Endothelial cell of umbilical vein (primary cell): ENCODE measurements around the gene DGKI. TPM values are rescaled to one million over a fixed set of nuclear protein-coding genes. Genes with fewer than 3 reads are reported as not detected.

Experiments used
- BruUV-seq: library from RNA; stranded (reverse); fragments of 400-500 nt; replicated peaks from 2 replicates; lab custom pipeline; 2021; lab: Mats Ljungman, UMichigan
- CTCF ChIA-PET: fragments of 300-600, 350-600 bp; sonication (Branson Sonifier 250); formaldehyde crosslinking; loops from one replicate; lab custom pipeline; 2021; ENCODE audit warnings: antibody characterized with exemption, inconsistent platforms; lab: Charles Lee
- POLR2A ChIA-PET: fragments of 300-600, 350-600 bp; sonication (Branson Sonifier 250); formaldehyde crosslinking; loops from one replicate; lab custom pipeline; 2021; ENCODE audit warnings: antibody characterized with exemption, inconsistent platforms; lab: Charles Lee
- DNase-seq: peaks from one replicate; pipeline ENCODE4 v3.0.0-alpha.2; 2011; ENCODE audit warnings: low read depth, low spot score
- FAIRE-seq: peaks from 2 replicates; lab custom pipeline; 2011; peaks lifted over from hg19 to GRCh38; lab: Jason Lieb, UNC
- H2AFZ ChIP-seq: 2 replicates; pipeline ENCODE4 v1.6.0; 2012; ENCODE audit warnings: low read depth, low read length, control low read depth, inconsistent platforms
- H3K27ac ChIP-seq: 2 replicates; pipeline ENCODE4 v1.5.1; 2011; ENCODE audit warnings: low read depth, mild to moderate bottlenecking, control low read depth, low read length, moderate library complexity; ENCODE audit not compliant: insufficient read depth
- H3K27me3 ChIP-seq, 2 experiments: 2 replicates each; pipeline versions ENCODE4 v1.6.0 to v1.6.1; 2011; ENCODE audit warnings: low read length in 2 of 2, mixed read lengths in 1 of 2; ENCODE audit not compliant: control insufficient read depth in 2 of 2, insufficient read depth in 2 of 2
- H3K36me3 ChIP-seq, 2 experiments: 2 replicates in 1 of 2; 3 replicates in 1 of 2; pipeline ENCODE4 v1.5.1; 2011; ENCODE audit warnings: low read length in 2 of 2, mild to moderate bottlenecking in 1 of 2, moderate library complexity in 1 of 2; ENCODE audit not compliant: control insufficient read depth in 2 of 2, insufficient read depth in 2 of 2; ENCODE audit errors: extremely low read depth in 1 of 2
- H3K4me1 ChIP-seq: 3 replicates; pipeline ENCODE4 v1.5.1; 2011; ENCODE audit warnings: mild to moderate bottlenecking, low read length; ENCODE audit not compliant: control insufficient read depth, insufficient read depth; ENCODE audit errors: extremely low read depth
- H3K4me2 ChIP-seq: 2 replicates; pipeline ENCODE4 v1.6.1; 2011; ENCODE audit warnings: low read length, control low read depth, mixed read lengths; ENCODE audit not compliant: insufficient read depth
- H3K4me3 ChIP-seq, 3 experiments: fragments of 200-600 bp in 1 of 3; sonication (generic), shearing (Covaris generic) in 1 of 3; replicated peaks in 1 of 3; 2 replicates each; pipeline ENCODE4 v1.5.1; 2011 to 2016; ENCODE audit warnings: control low read depth in 3 of 3, low read length in 3 of 3, mild to moderate bottlenecking in 2 of 3, inconsistent platforms in 1 of 3, low read depth in 1 of 3, moderate library complexity in 1 of 3; ENCODE audit not compliant: insufficient read depth in 1 of 3
- H3K79me2 ChIP-seq: 2 replicates; pipeline ENCODE4 v1.6.0; 2012; ENCODE audit warnings: low read length, inconsistent platforms; ENCODE audit not compliant: control insufficient read depth, insufficient read depth
- H3K9ac ChIP-seq: replicated peaks from 2 replicates; pipeline ENCODE3; 2011; ENCODE audit warnings: low read length, control low read depth; ENCODE audit not compliant: insufficient read depth; ENCODE audit errors: extremely low read depth
- H3K9me1 ChIP-seq: replicated peaks from 3 replicates; pipeline ENCODE4 v1.6.0; 2011; ENCODE audit warnings: mild to moderate bottlenecking, low read length; ENCODE audit not compliant: control insufficient read depth, insufficient read depth; ENCODE audit errors: extremely low read depth
- H3K9me3 ChIP-seq: replicated peaks from 2 replicates; pipeline ENCODE4 v1.5.1; 2012; ENCODE audit warnings: low read length, inconsistent platforms; ENCODE audit not compliant: control insufficient read depth, insufficient read depth
- H4K20me1 ChIP-seq: replicated peaks from 2 replicates; pipeline ENCODE3; 2011; ENCODE audit warnings: mild to moderate bottlenecking, low read length; ENCODE audit not compliant: control insufficient read depth, insufficient read depth; ENCODE audit errors: extremely low read depth
- CTCF ChIP-seq, 2 donors: IDR thresholded peaks; 1 replicate in 1 of 2; 2 replicates in 1 of 2; pipeline ENCODE4 v1.5.1; 2011; ENCODE audit warnings: low read length in 2 of 2, mild to moderate bottlenecking in 2 of 2, moderate library complexity in 2 of 2, control low read depth in 1 of 2, inconsistent platforms in 1 of 2, low read depth in 1 of 2; ENCODE audit not compliant: insufficient read depth in 1 of 2; ENCODE audit errors: extremely low read depth in 1 of 2
- EZH2 ChIP-seq: IDR thresholded peaks from 2 replicates; pipeline ENCODE4 v1.6.1; 2012; ENCODE audit warnings: borderline replicate concordance, low read depth, mild to moderate bottlenecking, moderate library complexity, low read length, inconsistent platforms; ENCODE audit not compliant: severe bottlenecking
- FOS ChIP-seq: IDR thresholded peaks from 2 replicates; pipeline ENCODE4 v1.6.1; 2011; ENCODE audit warnings: mild to moderate bottlenecking, low read length, moderate library complexity, borderline replicate concordance; ENCODE audit not compliant: insufficient read depth
- GATA2 ChIP-seq: IDR thresholded peaks from 2 replicates; pipeline ENCODE4 v1.7.0; 2011; ENCODE audit warnings: low read depth, mild to moderate bottlenecking, moderate library complexity, mixed read lengths, low read length; ENCODE audit not compliant: insufficient read length, insufficient read depth
- JUN ChIP-seq: IDR thresholded peaks from 2 replicates; pipeline ENCODE4 v1.6.1; 2011; ENCODE audit warnings: borderline replicate concordance, low read depth; ENCODE audit not compliant: insufficient read length, insufficient read depth
- MAX ChIP-seq: IDR thresholded peaks from 2 replicates; pipeline ENCODE4 v1.6.1; 2011; ENCODE audit not compliant: insufficient read depth, insufficient read length
- MYC ChIP-seq: IDR thresholded peaks from one replicate; pipeline ENCODE4 v1.6.1; 2011; ENCODE audit warnings: mild to moderate bottlenecking, low read depth, low read length
- POLR2A ChIP-seq: IDR thresholded peaks from 2 replicates; pipeline ENCODE4 v1.6.1; 2012; ENCODE audit warnings: low read depth, mild to moderate bottlenecking, control low read depth, low read length
- POLR2AphosphoS5 ChIP-seq: IDR thresholded peaks from 2 replicates; pipeline ENCODE4 v1.6.1; 2012; ENCODE audit warnings: low read depth, mild to moderate bottlenecking, control low read depth, low read length, moderate library complexity; ENCODE audit not compliant: insufficient read depth
- dilution Hi-C: fragments of 300-500 bp; cut with MboI; formaldehyde crosslinking; loops from one replicate; pipeline ENCODE4 v1.15.0; 2019; ENCODE audit warnings: low sequenced_read_pairs; ENCODE audit not compliant: extremely low pct_ligation_motif_present
- intact Hi-C: fragments of 100-400 bp; cut with micrococcal nuclease; formaldehyde crosslinking; loops from one replicate; pipeline ENCODE4 v1.10.0; 2022
- polyA plus RNA-seq, 4 experiments: library from polyadenylated mRNA; depleted of rRNA in 3 of 4; stranded (reverse) in 3 of 4; unstranded in 1 of 4; fragments of >200 nt; gene quantifications; 2 replicates each; pipeline versions ENCODE4 v1.2.1 to v1.2.3, GENCODE V29; 2011 to 2012; ENCODE audit warnings: missing spikeins in 1 of 4
- total RNA-seq: library from RNA; stranded (reverse); gene quantifications from 2 replicates; pipeline ENCODE4 v1.2.3, GENCODE V29; 2021

DGKI gene
- total and polyA plus RNA-seq, 2 donors (not counting 3 experiments of a cell fraction or from before 2014, with no cell fraction given): 0.11 to 0.51 TPM

DNA sequence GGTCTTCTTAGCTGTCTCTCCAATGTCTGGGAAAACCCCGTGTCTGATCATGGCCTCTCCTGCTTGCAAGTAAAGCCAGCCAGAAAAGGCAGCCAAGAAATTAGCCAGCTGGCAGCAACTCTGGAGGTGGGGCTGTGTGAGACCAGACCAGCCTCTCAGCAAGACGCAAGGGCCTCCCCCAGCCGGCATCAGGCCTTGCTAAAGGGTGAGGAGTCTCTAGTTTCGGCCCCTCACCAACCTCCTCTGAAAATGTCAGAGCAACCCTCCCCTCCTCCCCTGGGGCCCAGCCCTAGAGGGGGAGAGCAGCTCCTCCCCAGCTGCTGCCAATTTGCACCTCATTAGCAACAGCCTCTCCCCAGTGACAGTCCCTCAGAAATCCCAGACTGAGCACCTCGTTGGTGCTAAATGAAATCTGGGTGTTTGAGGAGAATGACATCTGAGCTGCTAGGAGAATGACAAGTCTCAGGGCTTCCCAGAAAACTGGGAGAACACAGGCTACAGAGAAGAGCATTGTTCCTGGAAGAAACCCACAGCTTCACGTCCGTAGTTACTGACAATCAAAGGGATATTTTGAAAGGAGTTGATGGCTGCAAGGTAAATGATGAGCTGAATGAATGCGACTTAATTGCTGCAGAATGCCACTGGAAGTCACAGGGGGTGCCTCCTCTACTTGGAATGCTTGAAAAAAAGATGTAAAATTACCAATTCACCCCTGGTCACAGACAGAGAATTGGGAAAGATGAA is 25.9 kb downstream of the DGKI start:
- FAIRE-seq (no peak), DNase-seq (no peak)
- Histone ChIP-seq H3K79me2 (no peaks in the 10 kb centered on the region), H3K27ac (no peak overlapping the region), H3K9me3 (no peaks in the 10 kb centered on the region), H3K9me1 (no peaks in the 10 kb centered on the region), H3K27me3 (peaks cover 6 to 8% of the 10 kb centered on the region in 2 experiments), H3K4me3 (no peak overlapping the region), H3K4me2 (no peak overlapping the region), H2AFZ (no peak overlapping the region), H3K36me3 (no peaks in the 10 kb centered on the region), H3K9ac (no peak overlapping the region), H4K20me1 (no peaks in the 10 kb centered on the region), H3K4me1 (no peaks in the 10 kb centered on the region)
- CTCF ChIA-PET: interaction anchor here (1.4 kb wide), 3 partner anchors 20 to 164 kb away, joined by 4 to 11 read pairs (median 5); no protein-coding TSS in a partner anchor
- dilution Hi-C loops: no loop called here
- TF ChIP-seq POLR2A (no peak), MAX (no peak), MYC (no peak), JUN (no peak), EZH2 (no peak), CTCF (IDR thresholded peaks at IDR 0.05; ENCODE audit: extremely low read depth in 1 of 2, insufficient read depth in 1 of 2, low read depth in 1 of 2, low read length in 2 of 2) (no peak), GATA2 (no peak), FOS (no peak), POLR2AphosphoS5 (no peak)
- BruUV-seq: no TSS peak
- intact Hi-C loops: no loop called here
- POLR2A ChIA-PET: no interaction called here
